ENCODE measurements around the gene RARRES1. TPM values are rescaled to one million over a fixed set of nuclear protein-coding genes. Genes with fewer than 3 reads are reported as not detected.

The RARRES1 gene
- total RNA-seq, 1 experiment from 2014 or later = 0.35 TPM

GRCh38 chr3:158679547-158680000, 52.7 kb downstream of the RARRES1 start (continued):
- TF ChIP-seq E2F4 (CRISPR knock-in tag; IDR thresholded peaks at IDR 0.05; ENCODE audit: borderline replicate concordance, low read depth) (no peak), TCF7 (CRISPR knock-in tag; IDR thresholded peaks at IDR 0.05; ENCODE audit: low read depth) (no peak)

GRCh38 chr3:158678687-158679086, 53.6 kb downstream of the RARRES1 start:
- no peak for ATAC-seq
- H3K27me3 Mint-ChIP-seq (ENCODE audit: low read depth) = no peaks in the 10 kb centered on the region
- H3K4me1 Mint-ChIP-seq = no peaks in the 10 kb centered on the region
- H3K27ac Mint-ChIP-seq = no peak overlapping the region
- 0 out of 2 replicates have a peak, but pooled peaks cover 3% of the 10 kb centered on the region for H3K36me3 Mint-ChIP-seq
- H3K9me3 Mint-ChIP-seq = no peaks in the 10 kb centered on the region
- DNase-seq (ENCODE audit: low spot score) = no peak
- H3K4me3 Mint-ChIP-seq = no peak overlapping the region
- ChIA-PET POLR2A (no interaction called here), CTCF (interaction anchor here (1.4 kb wide), 1 partner anchor 19 kb away, joined by 3 read pairs; no protein-coding TSS in a partner anchor)
- TF ChIP-seq ELF4 (CRISPR knock-in tag; IDR thresholded peaks at IDR 0.05; ENCODE audit: low read depth) (no peak), NR3C1 (CRISPR knock-in tag; conservative IDR thresholded peaks at IDR 0.05; ENCODE audit: low read depth) (no peak), TEAD1 (CRISPR knock-in tag; IDR thresholded peaks at IDR 0.05) (no peak), RELA (CRISPR knock-in tag; IDR thresholded peaks at IDR 0.05; ENCODE audit: borderline replicate concordance) (no peak), SP1 (CRISPR knock-in tag; conservative IDR thresholded peaks at IDR 0.05) (no peak), ZNF396 (CRISPR knock-in tag; IDR thresholded peaks at IDR 0.05; ENCODE audit: borderline replicate concordance) (no peak), GTF2I (CRISPR knock-in tag; conservative IDR thresholded peaks at IDR 0.05) (no peak), ZNF281 (CRISPR knock-in tag; IDR thresholded peaks at IDR 0.05) (no peak), NFATC4 (CRISPR knock-in tag; IDR thresholded peaks at IDR 0.05) (no peak), ATF6 (CRISPR knock-in tag; IDR thresholded peaks at IDR 0.05) (no peak), ZSCAN18 (CRISPR knock-in tag; IDR thresholded peaks at IDR 0.05) (no peak), E2F1 (CRISPR knock-in tag; IDR thresholded peaks at IDR 0.05) (no peak), NFYB (CRISPR knock-in tag; conservative IDR thresholded peaks at IDR 0.05; ENCODE audit: low read depth) (no peak)
